Neural cell (in vitro differentiated cells): ENCODE measurements around the gene PLBD2.

Experiments used
- CTCF ChIP-seq: fragments of 450-650 bp; IDR thresholded peaks from 2 replicates; pipeline ENCODE4 v1.5.1; 2014; ENCODE audit warnings: antibody characterized with exemption, mild to moderate bottlenecking, moderate library complexity; ENCODE audit not compliant: poor library complexity, severe bottlenecking
- EP300 ChIP-seq: fragments of 450-650 bp; conservative IDR thresholded peaks from 2 replicates; pipeline ENCODE4 v1.6.1; 2014; ENCODE audit warnings: antibody characterized with exemption, mild to moderate bottlenecking, moderate library complexity; ENCODE audit not compliant: poor library complexity, severe bottlenecking
- EZH2 ChIP-seq: fragments of 200-600, 300-800 bp; shearing (Covaris generic), sonication (generic); IDR thresholded peaks from 2 replicates; pipeline ENCODE4 v1.6.1; 2014; ENCODE audit warnings: antibody characterized with exemption, low read length, borderline replicate concordance, mild to moderate bottlenecking; ENCODE audit not compliant: insufficient read depth, poor library complexity, severe bottlenecking
- POLR2AphosphoS5 ChIP-seq: IDR thresholded peaks from 2 replicates; pipeline ENCODE4 v1.6.1; 2012
- RAD21 ChIP-seq: fragments of 450-650 bp; conservative IDR thresholded peaks from 2 replicates; pipeline ENCODE4 v1.6.1; 2014; ENCODE audit warnings: antibody characterized with exemption, mild to moderate bottlenecking, moderate library complexity
- SMC3 ChIP-seq: fragments of 450-650 bp; conservative IDR thresholded peaks from 2 replicates; pipeline ENCODE4 v1.6.1; 2014; ENCODE audit warnings: antibody characterized with exemption, mild to moderate bottlenecking, moderate library complexity; ENCODE audit not compliant: poor library complexity
- TAF1 ChIP-seq: IDR thresholded peaks from 2 replicates; pipeline ENCODE4 v1.6.1; 2012; ENCODE audit warnings: low read depth
- TF ChIP-seq, protein P1 (sequence below): IDR thresholded peaks from 2 replicates; pipeline ENCODE4 v1.6.1; 2012; ENCODE audit warnings: borderline replicate concordance

- TF ChIP-seq, protein P1, sequence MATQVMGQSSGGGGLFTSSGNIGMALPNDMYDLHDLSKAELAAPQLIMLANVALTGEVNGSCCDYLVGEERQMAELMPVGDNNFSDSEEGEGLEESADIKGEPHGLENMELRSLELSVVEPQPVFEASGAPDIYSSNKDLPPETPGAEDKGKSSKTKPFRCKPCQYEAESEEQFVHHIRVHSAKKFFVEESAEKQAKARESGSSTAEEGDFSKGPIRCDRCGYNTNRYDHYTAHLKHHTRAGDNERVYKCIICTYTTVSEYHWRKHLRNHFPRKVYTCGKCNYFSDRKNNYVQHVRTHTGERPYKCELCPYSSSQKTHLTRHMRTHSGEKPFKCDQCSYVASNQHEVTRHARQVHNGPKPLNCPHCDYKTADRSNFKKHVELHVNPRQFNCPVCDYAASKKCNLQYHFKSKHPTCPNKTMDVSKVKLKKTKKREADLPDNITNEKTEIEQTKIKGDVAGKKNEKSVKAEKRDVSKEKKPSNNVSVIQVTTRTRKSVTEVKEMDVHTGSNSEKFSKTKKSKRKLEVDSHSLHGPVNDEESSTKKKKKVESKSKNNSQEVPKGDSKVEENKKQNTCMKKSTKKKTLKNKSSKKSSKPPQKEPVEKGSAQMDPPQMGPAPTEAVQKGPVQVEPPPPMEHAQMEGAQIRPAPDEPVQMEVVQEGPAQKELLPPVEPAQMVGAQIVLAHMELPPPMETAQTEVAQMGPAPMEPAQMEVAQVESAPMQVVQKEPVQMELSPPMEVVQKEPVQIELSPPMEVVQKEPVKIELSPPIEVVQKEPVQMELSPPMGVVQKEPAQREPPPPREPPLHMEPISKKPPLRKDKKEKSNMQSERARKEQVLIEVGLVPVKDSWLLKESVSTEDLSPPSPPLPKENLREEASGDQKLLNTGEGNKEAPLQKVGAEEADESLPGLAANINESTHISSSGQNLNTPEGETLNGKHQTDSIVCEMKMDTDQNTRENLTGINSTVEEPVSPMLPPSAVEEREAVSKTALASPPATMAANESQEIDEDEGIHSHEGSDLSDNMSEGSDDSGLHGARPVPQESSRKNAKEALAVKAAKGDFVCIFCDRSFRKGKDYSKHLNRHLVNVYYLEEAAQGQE, result no peak
- TF ChIP-seq CTCF, result no peak
- no peak for TF ChIP-seq POLR2AphosphoS5
- TF ChIP-seq RAD21, result no peak
- TF ChIP-seq EP300, result no peak
- no peak for TF ChIP-seq SMC3
- TF ChIP-seq EZH2, result no peak
- no peak for TF ChIP-seq TAF1
These were observed 23.8 kb downstream of the PLBD2 start for GRCh38 chr12:113382206-113382605.
